Measurements from ENCODE around the gene WNT5B.
"Not testable (repeated sequence)": the region's sequence is repeated elsewhere in the genome, so short reads cannot be mapped to it uniquely, and the experiment has no call there.

Gene WNT5B

GRCh38 chr12:1676043-1676442 is 47.0 kb downstream of the WNT5B start:
- no peak for DNase-seq (ENCODE audit: insufficient read length, low spot score)
- no peak for FAIRE-seq

GRCh38 chr12:1680804-1681492 is 51.9 kb downstream of the WNT5B start:
- FAIRE-seq (no peak), DNase-seq (ENCODE audit: insufficient read length, low spot score) (no peak)

GRCh38 chr12:1681493-1681807 is 52.4 kb downstream of the WNT5B start:
- FAIRE-seq (no peak), DNase-seq (ENCODE audit: insufficient read length, low spot score) (no peak)

GRCh38 chr12:1688086-1688710 is 59.2 kb downstream of the WNT5B start:
- no peak for DNase-seq (ENCODE audit: insufficient read length, low spot score)

GRCh38 chr12:1690578-1691122 is 61.6 kb downstream of the WNT5B start, which contains the start of gene ADIPOR2:
ADIPOR2 (plus strand) TSS chr12:1691070; CDS start chr12:1754344, 63,274 bp downstream.
- FAIRE-seq (peak; percentile 93), DNase-seq (ENCODE audit: insufficient read length, low spot score) (peak; percentile 86)

More at GRCh38 chr12:1688086-1688710, 59.2 kb downstream of the WNT5B start:
- no peak for FAIRE-seq

- DNase-seq (ENCODE audit: insufficient read length, low spot score) (no peak), FAIRE-seq (peak; percentile 42)
These were observed 62.3 kb downstream of the WNT5B start for GRCh38 chr12:1691123-1692007.

- DNase-seq (ENCODE audit: insufficient read length, low spot score) (no peak), FAIRE-seq (peak; percentile 33)
These were observed 63.2 kb downstream of the WNT5B start for GRCh38 chr12:1692226-1692625.

GRCh38 chr12:1692895-1693610 is 64.0 kb downstream of the WNT5B start:
- DNase-seq (ENCODE audit: insufficient read length, low spot score): no peak
- FAIRE-seq: no peak

- DNase-seq (ENCODE audit: insufficient read length, low spot score); FAIRE-seq: not testable (repeated sequence)
These were observed 66.1 kb downstream of the WNT5B start for GRCh38 chr12:1695097-1695496.

- peak; percentile 18 for FAIRE-seq
- DNase-seq (ENCODE audit: insufficient read length, low spot score): no peak
These were observed 67.0 kb downstream of the WNT5B start for GRCh38 chr12:1695886-1696670.

GRCh38 chr12:1696800-1697199 is 67.8 kb downstream of the WNT5B start:
- no peak for FAIRE-seq
- no peak for DNase-seq (ENCODE audit: insufficient read length, low spot score)
